Liver (tissue), 9 donors: ENCODE data around the gene C1QL1. TPM values are rescaled to one million over a fixed set of nuclear protein-coding genes. Genes with fewer than 3 reads are reported as not detected.

Experiments used
- DNase-seq: peaks from one replicate; pipeline ENCODE4 v3.0.0-alpha.2; 2017; ENCODE audit warnings: low spot score
- H3K27ac ChIP-seq, 2 donors: one replicate each; pipeline ENCODE4 v1.7.0; 2013; ENCODE audit warnings: inconsistent platforms in 2 of 2, low read length in 2 of 2, control low read depth in 1 of 2, low read depth in 1 of 2, mild to moderate bottlenecking in 1 of 2
- H3K27me3 ChIP-seq, 4 donors: one replicate each; pipeline versions ENCODE4 v1.6.1 to v1.7.0; 2013; ENCODE audit warnings: low read length in 3 of 4, inconsistent platforms in 1 of 4, mild to moderate bottlenecking in 1 of 4, moderate library complexity in 1 of 4; ENCODE audit not compliant: control insufficient read depth in 4 of 4, insufficient read depth in 4 of 4
- H3K36me3 ChIP-seq, 4 donors: one replicate each; pipeline versions ENCODE4 v1.6.1 to v1.7.0; 2013; ENCODE audit warnings: low read length in 3 of 4, mild to moderate bottlenecking in 3 of 4, low read depth in 1 of 4, moderate library complexity in 1 of 4; ENCODE audit not compliant: control insufficient read depth in 4 of 4, insufficient read depth in 3 of 4
- H3K4me1 ChIP-seq, 4 donors: one replicate each; pipeline versions ENCODE4 v1.6.1 to v1.7.0; 2013; ENCODE audit warnings: low read length in 3 of 4, mild to moderate bottlenecking in 3 of 4, moderate library complexity in 1 of 4; ENCODE audit not compliant: control insufficient read depth in 4 of 4, insufficient read depth in 4 of 4
- H3K4me3 ChIP-seq, 3 donors: one replicate each; pipeline versions ENCODE4 v1.6.1 to v1.7.0; 2013; ENCODE audit warnings: low read length in 3 of 3, control low read depth in 1 of 3, low read depth in 1 of 3, mild to moderate bottlenecking in 1 of 3
- H3K9ac ChIP-seq, 2 donors: one replicate each; pipeline ENCODE4 v1.7.0; 2013; ENCODE audit warnings: low read length in 2 of 2, mild to moderate bottlenecking in 2 of 2, moderate library complexity in 2 of 2, control low read depth in 1 of 2, low read depth in 1 of 2
- H3K9me3 ChIP-seq, 4 donors: one replicate each; pipeline versions ENCODE4 v1.6.1 to v1.7.0; 2013; ENCODE audit warnings: low read length in 3 of 4; ENCODE audit not compliant: control insufficient read depth in 4 of 4
- CTCF ChIP-seq: fragments of 150-350 bp; IDR thresholded peaks from 2 replicates; pipeline ENCODE4 v1.5.1; 2017; ENCODE audit warnings: improper control_type of control experiment, low read depth, low read length; ENCODE audit not compliant: missing input control
- EGR1 ChIP-seq, 2 donors: IDR thresholded peaks; 2 replicates each; pipeline ENCODE4 v1.6.1; 2016 to 2018; ENCODE audit warnings: antibody characterized with exemption in 2 of 2, low read depth in 2 of 2
- FOXA1 ChIP-seq: IDR thresholded peaks from 2 replicates; pipeline ENCODE4 v1.6.1; 2016; ENCODE audit warnings: antibody characterized with exemption
- FOXA2 ChIP-seq: IDR thresholded peaks from 2 replicates; pipeline ENCODE4 v1.6.1; 2016; ENCODE audit warnings: antibody characterized with exemption
- GABPA ChIP-seq, 2 donors: IDR thresholded peaks in 1 of 2; conservative IDR thresholded peaks in 1 of 2; 2 replicates each; pipeline ENCODE4 v1.6.1; 2016; ENCODE audit warnings: antibody characterized with exemption in 2 of 2, mild to moderate bottlenecking in 1 of 2, moderate library complexity in 1 of 2
- HNF4A ChIP-seq, 2 donors: conservative IDR thresholded peaks; 2 replicates each; pipeline ENCODE4 v1.6.1; 2016; ENCODE audit warnings: antibody characterized with exemption in 2 of 2, mild to moderate bottlenecking in 2 of 2
- HNF4G ChIP-seq: IDR thresholded peaks from 2 replicates; pipeline ENCODE4 v1.6.1; 2016; ENCODE audit warnings: antibody characterized with exemption
- JUND ChIP-seq, 2 donors: IDR thresholded peaks; 2 replicates each; pipeline ENCODE4 v1.6.1; 2016; ENCODE audit warnings: antibody characterized with exemption in 2 of 2
- MAX ChIP-seq: IDR thresholded peaks from 2 replicates; pipeline ENCODE4 v1.6.1; 2016; ENCODE audit warnings: antibody characterized with exemption
- NR2F2 ChIP-seq: IDR thresholded peaks from 2 replicates; pipeline ENCODE4 v1.6.1; 2016; ENCODE audit warnings: antibody characterized with exemption
- RAD21 ChIP-seq, 2 donors: IDR thresholded peaks; 2 replicates each; pipeline ENCODE4 v1.6.1; 2016; ENCODE audit warnings: antibody characterized with exemption in 2 of 2, mild to moderate bottlenecking in 2 of 2
- REST ChIP-seq: IDR thresholded peaks from 2 replicates; pipeline ENCODE4 v1.6.1; 2016; ENCODE audit warnings: antibody characterized with exemption, mild to moderate bottlenecking
- RXRA ChIP-seq, 2 donors: IDR thresholded peaks; 2 replicates each; pipeline ENCODE4 v1.6.1; 2017 to 2018; ENCODE audit warnings: antibody characterized with exemption in 2 of 2, mild to moderate bottlenecking in 1 of 2
- SP1 ChIP-seq: IDR thresholded peaks from 2 replicates; pipeline ENCODE4 v1.6.1; 2018; ENCODE audit warnings: antibody characterized with exemption, mild to moderate bottlenecking
- TAF1 ChIP-seq: conservative IDR thresholded peaks from 2 replicates; pipeline ENCODE4 v1.6.1; 2016; ENCODE audit warnings: antibody characterized with exemption, mild to moderate bottlenecking
- YY1 ChIP-seq: IDR thresholded peaks from 2 replicates; pipeline ENCODE4 v1.6.1; 2016; ENCODE audit warnings: antibody characterized with exemption, mild to moderate bottlenecking
- WGBS: extraction: QIAGEN DNeasy Blood & Tissue Kit; methylation state at CpG from one replicate; pipeline ENCODE4 v1.1.7; 2013; 5-methylcytosine and 5-hydroxymethylcytosine counted together
- polyA plus RNA-seq, 2 donors: library from polyadenylated mRNA; stranded (reverse) in 1 of 2; unstranded in 1 of 2; fragments of 200-250 nt in 1 of 2; fragments of >200 nt in 1 of 2; fragmentation: Nextera tagmentation in 1 of 2; extraction: Ambion mirVana in 1 of 2; gene quantifications; one replicate each; pipeline versions ENCODE4 v1.2.1 to v1.2.3, GENCODE V29; 2013 to 2015
- total RNA-seq, 2 donors: library from RNA; depleted of rRNA; stranded (reverse); fragments of >200 nt; gene quantifications; one replicate each; pipeline ENCODE4 v1.2.3, GENCODE V29; 2014
- TF ChIP-seq, protein P1 (sequence below): IDR thresholded peaks from 2 replicates; pipeline ENCODE4 v1.6.1; 2016; ENCODE audit warnings: antibody characterized with exemption
- TF ChIP-seq, protein P2 (sequence below): IDR thresholded peaks from 2 replicates; pipeline ENCODE4 v1.6.1; 2016; ENCODE audit warnings: antibody characterized with exemption
- donor health status: healthy.
- donor health status: healthy.
- donor health status: healthy.
- donor health status: healthy.
- donor health status: healthy.

C1QL1 gene
- total and polyA plus RNA-seq, 4 donors: 0.17 to 0.57 (median 0.23) TPM; not detected in 1

- H3K9ac ChIP-seq: no peak overlapping the region
- no peak overlapping the region for H3K4me3 ChIP-seq
- no peak for DNase-seq
- H3K27ac ChIP-seq: no peak overlapping the region
- no peaks in the 10 kb centered on the region for H3K27me3 ChIP-seq
- no peaks in the 10 kb centered on the region for H3K9me3 ChIP-seq
- WGBS: 89% methylated on average over 6 of the region's 6 CpGs
- H3K36me3 ChIP-seq: no peaks in the 10 kb centered on the region
- H3K4me1 ChIP-seq: peaks cover 0 to 3% (median 3%) of the 10 kb centered on the region in 4 donors
- TF ChIP-seq RAD21 (IDR thresholded peaks at IDR 0.05): no peak
- no peak for TF ChIP-seq MAX
- TF ChIP-seq CTCF: no peak
- TF ChIP-seq, protein P1, sequence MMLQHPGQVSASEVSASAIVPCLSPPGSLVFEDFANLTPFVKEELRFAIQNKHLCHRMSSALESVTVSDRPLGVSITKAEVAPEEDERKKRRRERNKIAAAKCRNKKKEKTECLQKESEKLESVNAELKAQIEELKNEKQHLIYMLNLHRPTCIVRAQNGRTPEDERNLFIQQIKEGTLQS: no peak
- TF ChIP-seq NR2F2: no peak
- TF ChIP-seq FOXA2: no peak
- no peak for TF ChIP-seq SP1
- no peak for TF ChIP-seq HNF4G
- no peak for TF ChIP-seq HNF4A (conservative IDR thresholded peaks at IDR 0.05)
- TF ChIP-seq GABPA (IDR thresholded peaks at IDR 0.05 in 1 of 2, conservative IDR thresholded peaks at IDR 0.05 in 1 of 2): no peak
- TF ChIP-seq REST: no peak
- no peak for TF ChIP-seq JUND (IDR thresholded peaks at IDR 0.05)
- TF ChIP-seq YY1: no peak
- TF ChIP-seq TAF1: no peak
- TF ChIP-seq EGR1 (IDR thresholded peaks at IDR 0.05; ENCODE audit: low read depth in 2 of 2): no peak
- no peak for TF ChIP-seq RXRA (IDR thresholded peaks at IDR 0.05)
- TF ChIP-seq, protein P2, sequence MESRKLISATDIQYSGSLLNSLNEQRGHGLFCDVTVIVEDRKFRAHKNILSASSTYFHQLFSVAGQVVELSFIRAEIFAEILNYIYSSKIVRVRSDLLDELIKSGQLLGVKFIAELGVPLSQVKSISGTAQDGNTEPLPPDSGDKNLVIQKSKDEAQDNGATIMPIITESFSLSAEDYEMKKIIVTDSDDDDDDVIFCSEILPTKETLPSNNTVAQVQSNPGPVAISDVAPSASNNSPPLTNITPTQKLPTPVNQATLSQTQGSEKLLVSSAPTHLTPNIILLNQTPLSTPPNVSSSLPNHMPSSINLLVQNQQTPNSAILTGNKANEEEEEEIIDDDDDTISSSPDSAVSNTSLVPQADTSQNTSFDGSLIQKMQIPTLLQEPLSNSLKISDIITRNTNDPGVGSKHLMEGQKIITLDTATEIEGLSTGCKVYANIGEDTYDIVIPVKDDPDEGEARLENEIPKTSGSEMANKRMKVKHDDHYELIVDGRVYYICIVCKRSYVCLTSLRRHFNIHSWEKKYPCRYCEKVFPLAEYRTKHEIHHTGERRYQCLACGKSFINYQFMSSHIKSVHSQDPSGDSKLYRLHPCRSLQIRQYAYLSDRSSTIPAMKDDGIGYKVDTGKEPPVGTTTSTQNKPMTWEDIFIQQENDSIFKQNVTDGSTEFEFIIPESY: no peak
- no peak for TF ChIP-seq FOXA1
Observed at GRCh38 chr17:44952946-44953475, 15.1 kb downstream of the C1QL1 start.
